Measurements from ENCODE around the gene USP43. TPM values are rescaled to one million over a fixed set of nuclear protein-coding genes. Genes with fewer than 3 reads are reported as not detected.

The USP43 gene
- total and polyA plus RNA-seq, 2 donors, result 0.43 to 0.74 TPM

- Histone ChIP-seq H3K4me1 (ENCODE audit: insufficient read depth) (no peaks in the 10 kb centered on the region), H3K4me3 (ENCODE audit: low read depth, low read length) (no peak overlapping the region), H3K27ac (ENCODE audit: low read depth) (no peak overlapping the region), H3K36me3 (ENCODE audit: insufficient read depth) (no peaks in the 10 kb centered on the region)
- WGBS, result 89% methylated on average over 1 of the region's 1 CpG
- DNase-seq (ENCODE audit: extremely low spot score), result no peak
These were observed 114.9 kb downstream of the USP43 start for GRCh38 chr17:9760266-9760665.

GRCh38 chr17:9763643-9764042, 118.3 kb downstream of the USP43 start:
- Histone ChIP-seq H3K4me1 (ENCODE audit: insufficient read depth) (no peaks in the 10 kb centered on the region), H3K4me3 (ENCODE audit: low read depth, low read length) (no peak overlapping the region), H3K36me3 (ENCODE audit: insufficient read depth) (no peaks in the 10 kb centered on the region), H3K27ac (ENCODE audit: low read depth) (no peak overlapping the region)
- WGBS, result 46% methylated on average over 4 of the region's 4 CpGs
- DNase-seq (ENCODE audit: extremely low spot score), result no peak

GRCh38 chr17:9765322-9765721, 120.0 kb downstream of the USP43 start:
- H3K27ac ChIP-seq (ENCODE audit: low read depth), result no peak overlapping the region
- H3K4me1 ChIP-seq (ENCODE audit: insufficient read depth), result no peaks in the 10 kb centered on the region
- H3K4me3 ChIP-seq (ENCODE audit: low read depth, low read length), result no peak overlapping the region
- WGBS, result 91% methylated on average over 1 of the region's 1 CpG
- no peaks in the 10 kb centered on the region for H3K36me3 ChIP-seq (ENCODE audit: insufficient read depth)
- no peak for DNase-seq (ENCODE audit: extremely low spot score)

GRCh38 chr17:9766970-9767369, 121.7 kb downstream of the USP43 start:
- no peak overlapping the region for H3K27ac ChIP-seq (ENCODE audit: low read depth)
- WGBS, result 69% methylated on average over 5 of the region's 5 CpGs
- DNase-seq (ENCODE audit: extremely low spot score), result no peak
- no peaks in the 10 kb centered on the region for H3K4me1 ChIP-seq (ENCODE audit: insufficient read depth)
- no peaks in the 10 kb centered on the region for H3K36me3 ChIP-seq (ENCODE audit: insufficient read depth)
- H3K4me3 ChIP-seq (ENCODE audit: low read depth, low read length), result no peak overlapping the region

- no peak for DNase-seq (ENCODE audit: extremely low spot score)
- H3K4me1 ChIP-seq (ENCODE audit: insufficient read depth), result no peaks in the 10 kb centered on the region
- H3K4me3 ChIP-seq (ENCODE audit: low read depth, low read length), result no peak overlapping the region
- no peaks in the 10 kb centered on the region for H3K36me3 ChIP-seq (ENCODE audit: insufficient read depth)
- WGBS, result 87% methylated on average over 7 of the region's 7 CpGs
- no peak overlapping the region for H3K27ac ChIP-seq (ENCODE audit: low read depth)
These were observed 122.2 kb downstream of the USP43 start for GRCh38 chr17:9767432-9767991.

GRCh38 chr17:9768381-9768934, 123.1 kb downstream of the USP43 start:
- no peak overlapping the region for H3K4me3 ChIP-seq (ENCODE audit: low read depth, low read length)
- no peaks in the 10 kb centered on the region for H3K36me3 ChIP-seq (ENCODE audit: insufficient read depth)
- H3K4me1 ChIP-seq (ENCODE audit: insufficient read depth), result no peaks in the 10 kb centered on the region
- WGBS, result 48% methylated on average over 5 of the region's 5 CpGs
- DNase-seq (ENCODE audit: extremely low spot score), result no peak
- no peak overlapping the region for H3K27ac ChIP-seq (ENCODE audit: low read depth)

- WGBS, result 93% methylated on average over 15 of the region's 15 CpGs
- H3K36me3 ChIP-seq (ENCODE audit: insufficient read depth), result no peaks in the 10 kb centered on the region
- DNase-seq (ENCODE audit: extremely low spot score), result no peak
- no peak overlapping the region for H3K27ac ChIP-seq (ENCODE audit: low read depth)
- H3K4me3 ChIP-seq (ENCODE audit: low read depth, low read length), result no peak overlapping the region
- no peaks in the 10 kb centered on the region for H3K4me1 ChIP-seq (ENCODE audit: insufficient read depth)
These were observed 123.8 kb downstream of the USP43 start for GRCh38 chr17:9769036-9769695.

- Histone ChIP-seq H3K4me1 (ENCODE audit: insufficient read depth) (no peaks in the 10 kb centered on the region), H3K4me3 (ENCODE audit: low read depth, low read length) (no peak overlapping the region), H3K36me3 (ENCODE audit: insufficient read depth) (no peaks in the 10 kb centered on the region), H3K27ac (ENCODE audit: low read depth) (no peak overlapping the region)
- 94% methylated on average over 27 of the region's 27 CpGs for WGBS
- DNase-seq (ENCODE audit: extremely low spot score), result no peak
These were observed 126.1 kb downstream of the USP43 start for GRCh38 chr17:9771465-9771864.

- DNase-seq (ENCODE audit: extremely low spot score), result no peak
- Histone ChIP-seq H3K4me1 (ENCODE audit: insufficient read depth) (no peaks in the 10 kb centered on the region), H3K4me3 (ENCODE audit: low read depth, low read length) (no peak overlapping the region), H3K36me3 (ENCODE audit: insufficient read depth) (no peaks in the 10 kb centered on the region), H3K27ac (ENCODE audit: low read depth) (no peak overlapping the region)
- WGBS, result 76% methylated on average over 19 of the region's 19 CpGs
These were observed 127.3 kb downstream of the USP43 start for GRCh38 chr17:9772658-9773057.

- H3K27ac ChIP-seq (ENCODE audit: low read depth), result no peak overlapping the region
- 82% methylated on average over 9 of the region's 9 CpGs for WGBS
- no peaks in the 10 kb centered on the region for H3K36me3 ChIP-seq (ENCODE audit: insufficient read depth)
- H3K4me1 ChIP-seq (ENCODE audit: insufficient read depth), result no peaks in the 10 kb centered on the region
- DNase-seq (ENCODE audit: extremely low spot score), result no peak
- H3K4me3 ChIP-seq (ENCODE audit: low read depth, low read length), result no peak overlapping the region
These were observed 131.6 kb downstream of the USP43 start for GRCh38 chr17:9776911-9777310.

Other genes starting within 250 kb of the USP43 start
- 101 TPM for gene STX8, start 69.7 kb upstream of the USP43 start, total RNA-seq
- 68.4 TPM for gene STX8, start 69.7 kb upstream of the USP43 start, polyA plus RNA-seq
- gene CFAP52, start 68.9 kb upstream of the USP43 start, total RNA-seq, result 0.26 TPM
- 0.25 TPM for gene CFAP52, start 68.9 kb upstream of the USP43 start, polyA plus RNA-seq
- 1.1 TPM for gene DHRS7C, start 146.1 kb downstream of the USP43 start, total RNA-seq
- 0.16 TPM for gene DHRS7C, start 146.1 kb downstream of the USP43 start, polyA plus RNA-seq
- not detected for gene GSG1L2, start 176.6 kb downstream of the USP43 start, total RNA-seq
- gene GSG1L2, start 176.6 kb downstream of the USP43 start, polyA plus RNA-seq, result not detected
- 5.5 TPM for gene GLP2R, start 180.4 kb downstream of the USP43 start, total RNA-seq
- 10.9 TPM for gene GLP2R, start 180.4 kb downstream of the USP43 start, polyA plus RNA-seq

Data from urinary bladder (tissue), 4 donors.